ENCODE measurements around the gene MLH3.

DNA sequence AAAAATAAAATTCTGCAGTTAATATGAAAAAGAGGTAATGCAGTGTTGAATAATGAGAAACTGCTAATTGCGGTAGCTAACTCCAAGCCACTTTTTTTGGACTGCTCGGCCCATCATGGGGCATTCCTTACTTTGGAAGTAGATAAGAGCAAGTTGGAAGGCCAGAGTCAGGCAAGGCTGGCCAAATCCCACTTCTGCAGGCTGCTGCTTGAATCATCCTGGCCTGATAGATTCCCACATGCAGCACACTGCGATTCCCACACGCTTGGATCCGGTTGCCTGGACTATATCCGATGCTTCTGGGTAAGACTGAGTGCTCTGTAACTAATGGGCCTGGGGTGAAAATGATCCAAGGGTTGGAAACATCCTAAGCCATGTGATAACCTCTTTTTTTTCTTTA lies 38.0 kb downstream of the MLH3 start:
- TF ChIP-seq CTCF (IDR thresholded peaks at IDR 0.05; ENCODE audit: insufficient read depth, low read depth, low read length): no peak
- no peak for TF ChIP-seq EZH2 (IDR thresholded peaks at IDR 0.05; ENCODE audit: insufficient read depth, low read length)

Measured in astrocyte (in vitro differentiated cells and primary cell).